IPS-20b (cell line): Measurements from ENCODE around the gene PTPRD.

Source experiments
- H3K27ac ChIP-seq: one replicate; pipeline ENCODE4 v1.5.1; 2013; ENCODE audit warnings: low read length
- H3K27me3 ChIP-seq: 2 replicates; pipeline ENCODE4 v1.6.1; 2013; ENCODE audit warnings: mild to moderate bottlenecking, low read length, inconsistent platforms; ENCODE audit not compliant: insufficient read depth
- H3K36me3 ChIP-seq: 2 replicates; pipeline ENCODE4 v1.6.1; 2013; ENCODE audit warnings: low read depth, mild to moderate bottlenecking, inconsistent platforms, low read length, moderate library complexity; ENCODE audit not compliant: insufficient read depth
- H3K4me1 ChIP-seq: 2 replicates; pipeline ENCODE4 v1.6.1; 2013; ENCODE audit warnings: mild to moderate bottlenecking, control low read depth, inconsistent platforms, low read length, moderate library complexity; ENCODE audit not compliant: insufficient read depth
- H3K4me3 ChIP-seq: 2 replicates; pipeline ENCODE4 v1.5.1; 2013; ENCODE audit warnings: mild to moderate bottlenecking, low read length, inconsistent platforms
- H3K9ac ChIP-seq: 2 replicates; pipeline ENCODE4 v1.6.1; 2013; ENCODE audit warnings: low read depth, mild to moderate bottlenecking, inconsistent platforms, low read length, moderate library complexity
- H3K9me3 ChIP-seq: 2 replicates; pipeline ENCODE4 v1.6.1; 2013; ENCODE audit warnings: mild to moderate bottlenecking, low read depth, low read length, inconsistent platforms; ENCODE audit not compliant: insufficient read depth

Gene PTPRD

DNA sequence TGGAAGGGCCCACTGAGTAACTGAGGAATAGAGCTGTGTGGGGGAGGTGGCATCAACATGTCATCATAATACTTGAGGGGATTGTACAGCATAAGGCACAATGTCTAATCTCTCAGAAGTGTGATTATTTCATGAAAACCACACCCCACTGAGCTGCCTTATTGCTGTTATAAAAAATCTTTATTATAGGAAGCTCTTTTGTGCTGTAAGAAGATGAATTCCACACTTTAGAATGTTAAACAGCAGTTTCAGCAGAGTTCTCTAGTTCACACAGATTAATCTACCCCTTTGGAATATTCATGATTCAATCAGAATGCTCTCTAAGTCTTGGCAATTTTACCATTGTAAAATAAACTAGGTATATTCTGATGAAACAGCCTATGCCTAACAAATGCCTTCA, 1389.6 kb downstream of the PTPRD start:
- no peak overlapping the region for H3K27ac ChIP-seq

DNA sequence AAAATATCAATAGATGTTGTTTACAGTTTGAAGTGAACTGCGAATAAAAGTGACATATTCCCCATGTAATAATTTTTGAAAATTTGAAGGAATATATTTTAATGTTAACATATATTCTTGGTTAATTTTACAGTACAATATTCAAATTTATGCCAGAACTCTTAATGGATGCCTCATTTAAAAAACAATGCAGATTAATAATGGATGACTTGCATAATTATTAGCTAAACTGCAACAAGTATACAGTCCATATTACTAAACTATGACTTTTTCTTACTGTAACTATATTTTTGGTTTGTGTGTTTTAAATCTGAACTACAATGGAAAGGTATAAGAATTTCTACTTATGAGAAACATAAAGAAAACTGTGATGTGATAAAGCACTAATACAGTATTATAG, 1390.1 kb downstream of the PTPRD start:
- H3K9me3 ChIP-seq, result no peaks in the 10 kb centered on the region
- H3K4me1 ChIP-seq, result no peaks in the 10 kb centered on the region
- no peak overlapping the region for H3K27ac ChIP-seq
- no peak overlapping the region for H3K4me3 ChIP-seq
- H3K36me3 ChIP-seq, result no peaks in the 10 kb centered on the region
- no peak overlapping the region for H3K9ac ChIP-seq
- H3K27me3 ChIP-seq, result no peaks in the 10 kb centered on the region

More for the DNA sequence above, 1389.6 kb downstream of the PTPRD start:
- H3K9me3 ChIP-seq, result no peaks in the 10 kb centered on the region
- H3K36me3 ChIP-seq, result no peaks in the 10 kb centered on the region
- H3K27me3 ChIP-seq, result no peaks in the 10 kb centered on the region
- H3K4me1 ChIP-seq, result no peaks in the 10 kb centered on the region
- no peak overlapping the region for H3K9ac ChIP-seq
- no peak overlapping the region for H3K4me3 ChIP-seq

DNA sequence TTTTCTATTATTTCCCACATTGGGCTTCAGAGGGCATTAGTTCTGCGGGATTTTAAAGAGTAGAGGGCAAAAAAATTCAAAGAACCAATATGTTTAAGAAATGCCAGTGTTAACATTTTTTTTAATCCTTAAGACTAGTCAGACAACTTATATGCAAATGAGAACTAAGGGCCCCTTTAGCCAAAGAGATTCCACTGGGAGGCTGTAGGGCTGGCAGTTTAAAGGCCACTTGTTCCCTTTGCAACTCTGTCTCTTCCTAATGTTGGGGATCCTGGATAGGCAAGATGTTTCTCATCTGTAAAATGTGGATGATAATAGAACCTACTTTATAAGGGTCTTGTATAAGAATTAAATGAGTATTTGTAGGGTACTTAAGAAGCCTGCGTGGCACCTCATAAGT, 1395.9 kb downstream of the PTPRD start:
- no peak overlapping the region for H3K27ac ChIP-seq
- H3K9me3 ChIP-seq, result no peaks in the 10 kb centered on the region
- no peaks in the 10 kb centered on the region for H3K27me3 ChIP-seq

DNA sequence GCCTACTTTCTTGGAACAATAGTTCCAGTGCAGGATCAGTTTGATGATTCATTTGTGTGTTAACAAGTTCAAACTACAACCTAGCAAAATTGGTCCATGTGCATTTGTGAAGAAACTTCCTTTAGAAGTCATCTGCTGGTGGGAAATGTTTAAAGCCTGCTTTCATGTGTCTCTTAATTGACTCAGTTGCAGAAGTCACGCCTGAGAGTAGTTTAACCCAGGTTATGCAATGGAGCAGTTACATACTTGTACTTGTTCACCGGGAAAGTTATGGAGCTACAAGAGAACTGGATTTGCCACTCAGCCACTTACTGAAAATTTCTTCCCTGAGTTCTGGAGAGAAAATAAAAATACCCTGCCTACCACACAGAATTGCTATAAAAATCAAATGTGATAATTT, 1397.8 kb downstream of the PTPRD start:
- Histone ChIP-seq H3K27me3 (no peaks in the 10 kb centered on the region), H3K36me3 (no peaks in the 10 kb centered on the region), H3K9ac (no peak overlapping the region), H3K4me1 (peaks cover 5% of the 10 kb centered on the region; the same call in 1 of the 2 replicates), H3K9me3 (no peaks in the 10 kb centered on the region), H3K4me3 (no peak overlapping the region), H3K27ac (no peak overlapping the region)

More for the DNA sequence above, 1395.9 kb downstream of the PTPRD start:
- Histone ChIP-seq H3K4me3 (no peak overlapping the region), H3K4me1 (peaks cover 5% of the 10 kb centered on the region; the same call in 1 of the 2 replicates), H3K36me3 (no peaks in the 10 kb centered on the region), H3K9ac (no peak overlapping the region)

DNA sequence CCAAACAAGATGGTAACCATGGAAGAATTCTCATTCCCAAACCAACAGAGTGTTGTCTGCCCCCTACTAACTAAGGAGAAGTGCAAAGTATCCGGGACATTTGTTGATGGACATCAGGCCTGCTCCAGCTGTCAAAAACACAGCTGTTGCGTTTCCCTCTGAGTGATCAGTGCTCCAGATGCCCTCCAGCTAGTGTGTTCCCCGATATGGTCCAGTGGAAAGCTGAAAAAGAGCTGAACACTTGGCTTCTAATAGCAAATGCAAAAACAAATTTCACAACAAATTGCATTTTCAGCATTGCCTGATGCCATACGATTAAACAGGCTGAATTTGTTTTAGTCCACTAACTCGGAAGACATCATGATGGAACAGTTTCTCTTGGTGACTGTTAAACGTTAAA, 1398.7 kb downstream of the PTPRD start:
- Histone ChIP-seq H3K9ac (no peak overlapping the region), H3K4me1 (peaks cover 5% of the 10 kb centered on the region; the same call in 1 of the 2 replicates), H3K27ac (no peak overlapping the region)

DNA sequence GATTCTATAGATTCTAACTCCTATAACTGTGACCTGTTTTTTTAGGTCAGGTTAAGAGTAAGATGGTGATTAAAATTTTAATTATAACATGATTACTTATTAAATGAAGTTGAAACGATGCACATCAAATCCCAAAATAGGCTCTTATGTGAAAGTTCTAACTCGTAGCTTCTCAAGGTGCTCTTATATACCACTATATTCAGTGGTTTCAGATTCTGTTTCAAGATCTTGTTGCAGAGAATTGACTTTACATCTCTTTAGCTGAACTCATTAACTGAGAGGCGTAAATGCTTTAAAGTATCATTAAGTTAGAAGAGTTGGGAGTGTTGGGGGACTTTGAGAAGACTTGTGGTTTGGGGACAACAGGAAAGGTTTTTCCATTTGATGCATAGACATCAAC, 1399.8 kb downstream of the PTPRD start:
- no peaks in the 10 kb centered on the region for H3K9me3 ChIP-seq
- no peak overlapping the region for H3K4me3 ChIP-seq
- no peak overlapping the region for H3K27ac ChIP-seq
- H3K36me3 ChIP-seq, result no peaks in the 10 kb centered on the region
- peaks cover 5% of the 10 kb centered on the region; the same call in 1 of the 2 replicates for H3K4me1 ChIP-seq
- no peaks in the 10 kb centered on the region for H3K27me3 ChIP-seq
- H3K9ac ChIP-seq, result no peak overlapping the region

More for the DNA sequence above, 1398.7 kb downstream of the PTPRD start:
- Histone ChIP-seq H3K27me3 (no peaks in the 10 kb centered on the region), H3K9me3 (no peaks in the 10 kb centered on the region), H3K36me3 (no peaks in the 10 kb centered on the region), H3K4me3 (no peak overlapping the region)

DNA sequence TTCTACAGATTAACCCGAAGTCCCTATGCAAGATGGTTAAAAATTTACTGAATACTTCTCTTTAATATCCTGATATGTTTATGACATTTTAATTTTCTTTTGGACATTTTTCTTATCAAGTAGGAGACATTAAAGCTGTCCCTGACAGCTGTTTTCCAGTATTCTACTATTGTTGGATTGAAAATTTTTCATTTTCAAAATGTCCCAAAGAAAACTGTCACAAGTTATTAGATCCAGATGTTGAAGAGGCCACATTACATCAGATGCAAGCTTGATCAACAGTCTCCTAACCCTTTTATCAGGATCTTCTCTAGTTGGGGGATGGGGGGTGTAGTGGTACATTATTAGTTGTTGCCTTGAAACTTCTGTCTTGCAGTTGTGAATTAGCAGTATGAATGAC, 1410.5 kb downstream of the PTPRD start:
- no peaks in the 10 kb centered on the region for H3K27me3 ChIP-seq
- H3K4me3 ChIP-seq, result no peak overlapping the region
- H3K36me3 ChIP-seq, result no peaks in the 10 kb centered on the region
- no peak overlapping the region for H3K9ac ChIP-seq
- H3K9me3 ChIP-seq, result no peaks in the 10 kb centered on the region
- H3K27ac ChIP-seq, result no peak overlapping the region
- peaks cover 3% of the 10 kb centered on the region; the same call in 1 of the 2 replicates for H3K4me1 ChIP-seq

DNA sequence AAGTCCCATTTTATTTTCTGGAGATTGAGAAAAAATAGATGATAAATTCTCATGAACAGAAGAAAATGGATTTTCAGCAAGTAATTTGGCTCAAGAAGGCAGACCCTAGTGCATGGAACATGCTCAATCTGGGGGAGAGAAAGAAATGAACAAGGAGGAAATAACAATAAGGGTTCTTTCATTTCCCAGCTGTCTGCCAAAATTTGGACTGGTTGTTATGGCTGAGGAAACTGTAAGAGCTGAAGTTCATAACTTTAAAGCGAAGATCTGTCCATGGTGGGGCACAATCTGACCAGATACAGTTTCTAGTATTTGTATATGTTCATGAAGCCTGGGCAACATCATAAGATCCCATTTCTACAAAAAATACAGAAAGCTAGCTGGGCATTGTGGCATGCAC, 1426.7 kb downstream of the PTPRD start:
- no peaks in the 10 kb centered on the region for H3K9me3 ChIP-seq
- H3K4me3 ChIP-seq, result no peak overlapping the region
- no peaks in the 10 kb centered on the region for H3K36me3 ChIP-seq
- H3K27me3 ChIP-seq, result no peaks in the 10 kb centered on the region
- no peak overlapping the region for H3K27ac ChIP-seq
- no peak overlapping the region for H3K9ac ChIP-seq
- H3K4me1 ChIP-seq, result no peaks in the 10 kb centered on the region

DNA sequence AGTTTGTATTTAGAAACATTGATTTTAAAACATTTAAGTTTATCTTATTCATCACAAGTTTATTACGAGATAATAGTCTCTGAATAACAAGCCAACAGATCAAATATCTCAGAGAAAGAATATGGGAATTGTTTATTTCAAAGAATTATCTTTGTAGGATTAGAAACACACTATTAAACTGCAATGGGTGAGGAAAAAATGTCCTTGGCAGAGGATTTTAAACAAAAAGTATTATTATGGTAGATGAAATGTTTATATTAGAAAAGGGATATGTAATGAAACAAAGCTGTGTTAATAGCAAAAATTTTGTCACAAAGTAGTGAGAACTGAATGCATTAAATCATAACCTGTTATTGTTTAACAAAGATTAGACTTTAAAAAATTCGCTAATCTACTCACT, 1430.4 kb downstream of the PTPRD start:
- Histone ChIP-seq H3K4me1 (no peaks in the 10 kb centered on the region), H3K27ac (no peak overlapping the region), H3K27me3 (no peaks in the 10 kb centered on the region), H3K36me3 (no peaks in the 10 kb centered on the region), H3K9me3 (no peaks in the 10 kb centered on the region), H3K4me3 (no peak overlapping the region), H3K9ac (no peak overlapping the region)

DNA sequence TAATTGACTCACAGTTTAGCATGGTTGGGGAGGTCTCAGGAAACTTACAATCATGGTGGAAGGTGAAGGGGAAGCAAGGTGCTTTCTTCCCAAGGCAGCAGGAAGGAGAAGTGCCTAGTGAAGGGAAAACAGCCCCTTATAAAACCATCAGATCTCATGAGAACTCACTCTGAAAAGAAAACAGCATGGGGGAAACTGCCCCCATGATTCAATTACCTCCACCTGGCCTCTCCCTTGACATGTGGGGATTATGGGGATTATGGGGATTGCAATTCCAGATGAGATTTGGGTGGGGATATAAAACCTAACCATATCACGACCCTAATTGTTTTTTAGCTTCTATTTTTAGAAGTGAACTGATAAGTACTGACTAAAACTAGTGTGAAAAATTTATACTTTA, 1435.7 kb downstream of the PTPRD start:
- H3K36me3 ChIP-seq, result no peaks in the 10 kb centered on the region
- no peaks in the 10 kb centered on the region for H3K4me1 ChIP-seq
- no peak overlapping the region for H3K9ac ChIP-seq
- no peaks in the 10 kb centered on the region for H3K27me3 ChIP-seq
- no peak overlapping the region for H3K4me3 ChIP-seq
- no peak overlapping the region for H3K27ac ChIP-seq
- H3K9me3 ChIP-seq, result no peaks in the 10 kb centered on the region

DNA sequence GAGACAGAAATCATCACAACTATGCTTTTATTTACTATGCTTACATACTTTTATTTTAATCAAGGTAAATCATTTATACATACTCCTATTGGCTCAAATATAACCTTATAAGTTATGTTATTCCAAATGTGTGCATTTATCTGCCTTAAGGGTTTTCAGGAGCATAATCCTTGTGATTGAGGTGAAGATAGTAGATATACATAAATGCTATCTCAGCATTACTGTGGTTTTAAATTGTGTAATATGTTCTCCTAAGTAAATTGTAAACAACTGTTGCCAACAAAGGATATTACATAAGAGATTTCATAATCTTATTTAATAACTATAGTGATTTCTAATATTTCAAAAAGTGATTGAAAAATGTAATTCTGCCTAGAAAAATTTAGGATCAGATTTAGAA, 1438.4 kb downstream of the PTPRD start:
- Histone ChIP-seq H3K9ac (no peak overlapping the region), H3K36me3 (no peaks in the 10 kb centered on the region), H3K9me3 (no peaks in the 10 kb centered on the region), H3K4me3 (no peak overlapping the region), H3K27ac (no peak overlapping the region), H3K27me3 (no peaks in the 10 kb centered on the region), H3K4me1 (no peaks in the 10 kb centered on the region)

DNA sequence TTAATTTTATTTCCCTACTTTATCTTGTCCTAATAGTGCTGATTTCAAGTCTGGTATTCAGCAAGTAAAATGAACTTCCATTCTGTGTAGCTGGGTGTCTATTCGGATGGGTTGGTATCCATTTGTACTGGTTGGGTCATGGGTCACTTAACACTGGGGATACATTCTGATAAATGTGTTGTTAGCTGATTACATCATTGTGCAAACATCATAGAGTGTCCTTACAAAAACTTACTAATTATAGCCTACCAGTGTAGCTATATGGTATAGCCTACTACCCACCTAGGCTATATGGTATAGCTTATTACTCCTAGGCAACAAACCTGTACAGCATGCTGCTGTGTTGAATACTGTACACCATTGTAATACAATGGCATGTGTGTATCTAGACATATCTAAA, 1439.5 kb downstream of the PTPRD start:
- H3K27ac ChIP-seq, result no peak overlapping the region
- H3K36me3 ChIP-seq, result no peaks in the 10 kb centered on the region
- H3K4me3 ChIP-seq, result no peak overlapping the region
- no peaks in the 10 kb centered on the region for H3K27me3 ChIP-seq
- no peak overlapping the region for H3K9ac ChIP-seq
- no peaks in the 10 kb centered on the region for H3K4me1 ChIP-seq
- no peaks in the 10 kb centered on the region for H3K9me3 ChIP-seq
